GM18520 (cell line): ENCODE measurements around the gene EEFSEC.

Experiments used
- ATAC-seq: cut with Tn5 transposase; IDR thresholded peaks from one replicate; pipeline ENCODE4 v1.9.1; 2021; ENCODE audit not compliant: unreplicated experiment

Gene EEFSEC

GRCh38 chr3:128215800-128216495 lies 62.7 kb downstream of the EEFSEC start:
- no peak for ATAC-seq

GRCh38 chr3:128217702-128218547 lies 64.6 kb downstream of the EEFSEC start:
- peak; percentile 41 for ATAC-seq

GRCh38 chr3:128218548-128219257 lies 65.4 kb downstream of the EEFSEC start:
- ATAC-seq: no peak

- no peak for ATAC-seq
Measured at GRCh38 chr3:128221328-128221727, 68.0 kb downstream of the EEFSEC start.

- no peak for ATAC-seq
Measured at GRCh38 chr3:128222796-128223385, 69.6 kb downstream of the EEFSEC start.

GRCh38 chr3:128226186-128226725 lies 73.0 kb downstream of the EEFSEC start:
- ATAC-seq: no peak

GRCh38 chr3:128226795-128227395 lies 73.6 kb downstream of the EEFSEC start:
- ATAC-seq: no peak

- ATAC-seq: no peak
Measured at GRCh38 chr3:128227507-128227906, 74.2 kb downstream of the EEFSEC start.

GRCh38 chr3:128228366-128228910 lies 75.2 kb downstream of the EEFSEC start:
- ATAC-seq: no peak

- ATAC-seq: no peak
Measured at GRCh38 chr3:128229106-128229857, 76.0 kb downstream of the EEFSEC start.

GRCh38 chr3:128231606-128232005 lies 78.3 kb downstream of the EEFSEC start:
- no peak for ATAC-seq

- no peak for ATAC-seq
Measured at GRCh38 chr3:128232376-128233178, 79.3 kb downstream of the EEFSEC start.

GRCh38 chr3:128235207-128235926 lies 82.1 kb downstream of the EEFSEC start:
- ATAC-seq: no peak

- no peak for ATAC-seq
Measured at GRCh38 chr3:128236657-128237056, 83.4 kb downstream of the EEFSEC start.

GRCh38 chr3:128237348-128238183 lies 84.3 kb downstream of the EEFSEC start:
- no peak for ATAC-seq

- ATAC-seq: no peak
Measured at GRCh38 chr3:128238184-128238489, 84.9 kb downstream of the EEFSEC start.

- ATAC-seq: no peak
Measured at GRCh38 chr3:128239304-128239703, 86.0 kb downstream of the EEFSEC start.
